Upper lobe of left lung (tissue), 4 donors: ENCODE data around the gene FMN2.

Experiments
- EP300 ChIP-seq, 4 donors: sonication (generic); formaldehyde crosslinking; IDR thresholded peaks; one replicate each; pipeline ENCODE4 v1.5.1; 2017; ENCODE audit warnings: antibody characterized with exemption in 4 of 4, control low read depth in 2 of 4
- POLR2A ChIP-seq, 4 donors: fragments of 450-650 bp; IDR thresholded peaks; one replicate each; pipeline ENCODE4 v1.5.1; 2016 to 2017; ENCODE audit warnings: antibody characterized with exemption in 4 of 4, mild to moderate bottlenecking in 2 of 4
- POLR2AphosphoS5 ChIP-seq, 2 donors: sonication (generic); formaldehyde crosslinking; IDR thresholded peaks; one replicate each; pipeline ENCODE4 v1.5.1; 2017; ENCODE audit warnings: antibody characterized with exemption in 2 of 2
- TF ChIP-seq, protein P1 (sequence below), 6 experiments: fragments of 450-650 bp in 4 of 6; fragments of 200-600 bp in 2 of 6; sonication (generic) in 2 of 6; IDR thresholded peaks; one replicate each; pipeline ENCODE4 v1.5.1; 2016 to 2019; ENCODE audit warnings: antibody characterized with exemption in 6 of 6

DNA sequence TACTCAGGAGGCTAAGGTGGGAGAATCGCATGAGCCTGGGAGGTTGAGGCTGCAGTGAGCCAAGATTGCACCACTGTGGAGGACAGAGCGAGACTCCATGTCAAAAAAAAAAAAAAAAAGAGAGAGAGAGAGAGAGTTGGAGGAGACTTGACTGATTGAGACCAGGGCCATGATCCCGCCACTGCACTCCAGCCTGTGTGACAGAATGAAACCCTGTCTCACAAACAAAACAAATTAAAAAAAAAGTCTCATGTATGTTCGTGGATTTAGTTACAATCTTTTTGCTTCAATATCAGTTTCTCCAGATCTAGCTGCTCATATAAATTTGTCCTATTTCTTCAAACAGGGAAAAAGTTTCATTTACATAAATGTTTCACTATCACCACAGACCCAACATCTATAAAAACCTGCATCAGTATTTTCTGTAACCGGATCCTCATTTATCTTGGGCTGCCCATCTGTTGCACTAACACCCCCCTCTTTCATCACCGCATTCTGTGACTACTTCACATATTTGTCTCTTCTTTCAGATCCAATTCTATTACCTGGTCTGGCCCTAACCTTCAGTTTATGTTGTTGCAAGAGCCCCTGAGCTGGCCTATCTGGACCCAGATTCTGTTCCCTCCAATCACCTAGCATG, 393.2 kb downstream of the FMN2 start:
- TF ChIP-seq EP300 (IDR thresholded peaks at IDR 0.05) = no peak
- TF ChIP-seq, protein P1, sequence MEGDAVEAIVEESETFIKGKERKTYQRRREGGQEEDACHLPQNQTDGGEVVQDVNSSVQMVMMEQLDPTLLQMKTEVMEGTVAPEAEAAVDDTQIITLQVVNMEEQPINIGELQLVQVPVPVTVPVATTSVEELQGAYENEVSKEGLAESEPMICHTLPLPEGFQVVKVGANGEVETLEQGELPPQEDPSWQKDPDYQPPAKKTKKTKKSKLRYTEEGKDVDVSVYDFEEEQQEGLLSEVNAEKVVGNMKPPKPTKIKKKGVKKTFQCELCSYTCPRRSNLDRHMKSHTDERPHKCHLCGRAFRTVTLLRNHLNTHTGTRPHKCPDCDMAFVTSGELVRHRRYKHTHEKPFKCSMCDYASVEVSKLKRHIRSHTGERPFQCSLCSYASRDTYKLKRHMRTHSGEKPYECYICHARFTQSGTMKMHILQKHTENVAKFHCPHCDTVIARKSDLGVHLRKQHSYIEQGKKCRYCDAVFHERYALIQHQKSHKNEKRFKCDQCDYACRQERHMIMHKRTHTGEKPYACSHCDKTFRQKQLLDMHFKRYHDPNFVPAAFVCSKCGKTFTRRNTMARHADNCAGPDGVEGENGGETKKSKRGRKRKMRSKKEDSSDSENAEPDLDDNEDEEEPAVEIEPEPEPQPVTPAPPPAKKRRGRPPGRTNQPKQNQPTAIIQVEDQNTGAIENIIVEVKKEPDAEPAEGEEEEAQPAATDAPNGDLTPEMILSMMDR (IDR thresholded peaks at IDR 0.05) = no peak
- TF ChIP-seq POLR2A (IDR thresholded peaks at IDR 0.05) = no peak
- no peak for TF ChIP-seq POLR2AphosphoS5 (IDR thresholded peaks at IDR 0.05)
